HEK293 (cell line): ENCODE data around the gene HSD17B8.

Experiments used
- CTCF ChIA-PET: fragments of 350-600 bp; formaldehyde crosslinking; extraction: SDS; loops from one replicate; lab custom pipeline; 2021; ENCODE audit warnings: antibody characterized with exemption; lab: Yijun Ruan, JAX
- POLR2A ChIA-PET: fragments of 300-600 bp; formaldehyde crosslinking; extraction: SDS; loops from one replicate; lab custom pipeline; 2020; ENCODE audit warnings: antibody characterized with exemption, inconsistent platforms; lab: Yijun Ruan, JAX
- H3K27ac ChIP-seq: fragments of 200-500 bp; sonication (Bioruptor generic); 2 replicates; pipeline ENCODE4 v1.5.1; 2014; ENCODE audit warnings: low read depth, low read length, control low read depth, inconsistent platforms; ENCODE audit errors: extremely low read depth
- H3K36me3 ChIP-seq, 2 experiments: fragments of 200-500 bp in 1 of 2; sonication (Bioruptor generic) in 1 of 2; 1 replicate in 1 of 2; 2 replicates in 1 of 2; pipeline ENCODE4 v1.5.1; 2014 to 2017; ENCODE audit warnings: inconsistent platforms in 2 of 2, low read length in 2 of 2; ENCODE audit not compliant: control insufficient read depth in 2 of 2, insufficient read depth in 1 of 2
- H3K4me1 ChIP-seq: fragments of 200-500 bp; sonication (Bioruptor generic); 2 replicates; pipeline ENCODE4 v1.5.1; 2014; ENCODE audit warnings: mild to moderate bottlenecking, low read length, inconsistent platforms; ENCODE audit not compliant: control insufficient read depth, insufficient read depth
- H3K4me3 ChIP-seq: 2 replicates; pipeline ENCODE4 v1.5.1; 2011; ENCODE audit warnings: low read depth, mild to moderate bottlenecking, control low read depth, low read length, moderate library complexity
- H3K9me3 ChIP-seq: fragments of 200-500 bp; sonication (Bioruptor generic); 2 replicates; pipeline ENCODE4 v1.5.1; 2014; ENCODE audit warnings: low read depth, low read length, inconsistent platforms; ENCODE audit not compliant: control insufficient read depth, insufficient read depth
- GLIS2 ChIP-seq: fragments of 450-650 bp; formaldehyde crosslinking; IDR thresholded peaks from 2 replicates; pipeline ENCODE4 v1.5.1; 2016; ENCODE audit warnings: missing biosample characterization, missing genetic modification characterization
- HOXA7 ChIP-seq: sonication (generic); formaldehyde crosslinking; IDR thresholded peaks from 2 replicates; pipeline ENCODE4 v1.8.1; 2022; ENCODE audit warnings: missing genetic modification reagents, borderline replicate concordance
- INSM2 ChIP-seq: fragments of 450-650 bp; formaldehyde crosslinking; IDR thresholded peaks from 2 replicates; pipeline ENCODE4 v1.5.1; 2016; ENCODE audit warnings: missing biosample characterization, missing genetic modification characterization
- KLF10 ChIP-seq: fragments of 450-650 bp; IDR thresholded peaks from 2 replicates; pipeline ENCODE4 v1.5.1; 2018; ENCODE audit warnings: missing biosample characterization, mild to moderate bottlenecking, missing genetic modification characterization
- KLF16 ChIP-seq: fragments of 450-650 bp; formaldehyde crosslinking; IDR thresholded peaks from 2 replicates; pipeline ENCODE4 v1.5.1; 2017; ENCODE audit warnings: missing biosample characterization, missing genetic modification characterization
- KLF7 ChIP-seq: fragments of 450-650 bp; formaldehyde crosslinking; IDR thresholded peaks from 2 replicates; pipeline ENCODE4 v1.5.1; 2016; ENCODE audit warnings: missing biosample characterization, missing genetic modification characterization, borderline replicate concordance
- MEIS1 ChIP-seq: sonication (generic); formaldehyde crosslinking; IDR thresholded peaks from 2 replicates; pipeline ENCODE4 v1.8.1; 2022; ENCODE audit warnings: missing genetic modification reagents, mild to moderate bottlenecking, borderline replicate concordance
- OSR2 ChIP-seq: fragments of 450-650 bp; formaldehyde crosslinking; IDR thresholded peaks from 2 replicates; pipeline ENCODE4 v1.5.1; 2016; ENCODE audit warnings: missing biosample characterization, missing genetic modification characterization
- PATZ1 ChIP-seq: fragments of 450-650 bp; formaldehyde crosslinking; IDR thresholded peaks from 2 replicates; pipeline ENCODE4 v1.5.1; 2016; ENCODE audit warnings: missing biosample characterization, missing genetic modification characterization
- PRDM10 ChIP-seq: fragments of 450-650 bp; formaldehyde crosslinking; IDR thresholded peaks from 2 replicates; pipeline ENCODE4 v1.5.1; 2016; ENCODE audit warnings: missing biosample characterization, missing genetic modification characterization
- SCRT1 ChIP-seq: fragments of 450-650 bp; formaldehyde crosslinking; IDR thresholded peaks from 2 replicates; pipeline ENCODE4 v1.5.1; 2016; ENCODE audit warnings: missing biosample characterization, missing genetic modification characterization, borderline replicate concordance
- ZFP41 ChIP-seq: fragments of 450-650 bp; formaldehyde crosslinking; IDR thresholded peaks from 2 replicates; pipeline ENCODE4 v1.5.1; 2016; ENCODE audit warnings: missing biosample characterization, missing genetic modification characterization, borderline replicate concordance
- ZNF10 ChIP-seq: fragments of 450-650 bp; formaldehyde crosslinking; IDR thresholded peaks from 2 replicates; pipeline ENCODE4 v1.5.1; 2017; ENCODE audit warnings: missing biosample characterization, missing genetic modification characterization
- ZNF138 ChIP-seq: fragments of 450-650 bp; formaldehyde crosslinking; IDR thresholded peaks from 2 replicates; pipeline ENCODE4 v1.5.1; 2016; ENCODE audit warnings: missing biosample characterization, missing genetic modification characterization, borderline replicate concordance
- ZNF174 ChIP-seq: fragments of 450-650 bp; formaldehyde crosslinking; IDR thresholded peaks from 2 replicates; pipeline ENCODE4 v1.5.0; 2017; ENCODE audit warnings: missing biosample characterization, mild to moderate bottlenecking, missing genetic modification characterization
- ZNF354C ChIP-seq: fragments of 450-650 bp; formaldehyde crosslinking; IDR thresholded peaks from 2 replicates; pipeline ENCODE4 v1.5.1; 2016; ENCODE audit warnings: missing biosample characterization, missing genetic modification characterization, low read depth, borderline replicate concordance
- ZNF391 ChIP-seq: fragments of 450-650 bp; formaldehyde crosslinking; IDR thresholded peaks from 2 replicates; pipeline ENCODE4 v1.5.1; 2016; ENCODE audit warnings: low read depth, missing biosample characterization, missing genetic modification characterization, borderline replicate concordance
- ZNF423 ChIP-seq: fragments of 450-650 bp; formaldehyde crosslinking; IDR thresholded peaks from 2 replicates; pipeline ENCODE4 v1.5.1; 2016; ENCODE audit warnings: missing biosample characterization, missing genetic modification characterization
- ZNF501 ChIP-seq: fragments of 450-650 bp; formaldehyde crosslinking; IDR thresholded peaks from 2 replicates; pipeline ENCODE4 v1.5.1; 2016; ENCODE audit warnings: missing biosample characterization, missing genetic modification characterization
- ZNF530 ChIP-seq: fragments of 450-650 bp; formaldehyde crosslinking; IDR thresholded peaks from 2 replicates; pipeline ENCODE4 v1.5.1; 2016; ENCODE audit warnings: low read depth, missing biosample characterization, missing genetic modification characterization
- ZNF548 ChIP-seq: fragments of 450-650 bp; formaldehyde crosslinking; IDR thresholded peaks from 2 replicates; pipeline ENCODE4 v1.5.1; 2016; ENCODE audit warnings: missing biosample characterization, missing genetic modification characterization
- ZNF560 ChIP-seq: fragments of 450-650 bp; formaldehyde crosslinking; IDR thresholded peaks from 2 replicates; pipeline ENCODE4 v1.5.1; 2017; ENCODE audit warnings: missing biosample characterization, missing genetic modification characterization, borderline replicate concordance
- ZNF571 ChIP-seq: fragments of 450-650 bp; formaldehyde crosslinking; IDR thresholded peaks from 2 replicates; pipeline ENCODE4 v1.5.0; 2017; ENCODE audit warnings: missing biosample characterization, missing genetic modification characterization
- ZNF585B ChIP-seq: fragments of 450-650 bp; formaldehyde crosslinking; IDR thresholded peaks from 2 replicates; pipeline ENCODE4 v1.5.1; 2016; ENCODE audit warnings: missing biosample characterization, missing genetic modification characterization
- ZNF600 ChIP-seq: fragments of 450-650 bp; formaldehyde crosslinking; IDR thresholded peaks from 2 replicates; pipeline ENCODE4 v1.5.1; 2016; ENCODE audit warnings: missing biosample characterization, missing genetic modification characterization
- ZNF621 ChIP-seq: fragments of 450-650 bp; formaldehyde crosslinking; IDR thresholded peaks from 2 replicates; pipeline ENCODE4 v1.5.1; 2017; ENCODE audit warnings: missing biosample characterization, missing genetic modification characterization
- ZNF677 ChIP-seq: fragments of 450-650 bp; IDR thresholded peaks from 2 replicates; pipeline ENCODE4 v1.5.0; 2018; ENCODE audit warnings: missing biosample characterization, mild to moderate bottlenecking, missing genetic modification characterization, moderate library complexity
- ZNF707 ChIP-seq: fragments of 450-650 bp; formaldehyde crosslinking; IDR thresholded peaks from 2 replicates; pipeline ENCODE4 v1.5.1; 2016; ENCODE audit warnings: missing biosample characterization, missing genetic modification characterization
- ZSCAN16 ChIP-seq: fragments of 450-650 bp; formaldehyde crosslinking; IDR thresholded peaks from 2 replicates; pipeline ENCODE4 v1.5.1; 2016; ENCODE audit warnings: missing biosample characterization, missing genetic modification characterization
- ZSCAN30 ChIP-seq: fragments of 450-650 bp; IDR thresholded peaks from 2 replicates; pipeline ENCODE4 v1.5.1; 2018; ENCODE audit warnings: missing biosample characterization, mild to moderate bottlenecking, missing genetic modification characterization, moderate library complexity

Gene HSD17B8

GRCh38 chr6:33206027-33206863 lies 1.8 kb downstream of the HSD17B8 start (continued):
- TF ChIP-seq SCRT1 (tag by site-specific recombination): no peak
- TF ChIP-seq OSR2 (tag by site-specific recombination): no peak
- TF ChIP-seq ZNF138 (tag by site-specific recombination): no peak
- no peak; the same call in 1 of the 2 replicates for TF ChIP-seq ZNF600 (tag by site-specific recombination)
- no peak for TF ChIP-seq KLF10 (tag by site-specific recombination)
- TF ChIP-seq ZNF548 (tag by site-specific recombination): no peak
- no peak for TF ChIP-seq KLF16
- 0 out of 2 replicates have a peak, but pooled peaks have one; percentile 25 for TF ChIP-seq GLIS2 (tag by site-specific recombination)
- TF ChIP-seq ZNF391 (tag by site-specific recombination): no peak
- no peak for TF ChIP-seq ZSCAN16 (tag by site-specific recombination)
- TF ChIP-seq PRDM10 (tag by site-specific recombination): peak; percentile 50; the same call in 1 of the 2 replicates
- no peak for TF ChIP-seq ZNF707
- TF ChIP-seq KLF7 (tag by site-specific recombination): no peak
- no peak for TF ChIP-seq ZNF677 (tag by site-specific recombination)
- no peak for TF ChIP-seq MEIS1 (CRISPR knock-in tag)
- TF ChIP-seq HOXA7: no peak
- no peak for TF ChIP-seq ZNF501 (tag by site-specific recombination)
- TF ChIP-seq ZNF621 (tag by site-specific recombination): no peak
- no peak for TF ChIP-seq ZNF354C
- no peak for TF ChIP-seq ZNF174 (tag by site-specific recombination)
- TF ChIP-seq ZFP41 (tag by site-specific recombination): no peak

DNA sequence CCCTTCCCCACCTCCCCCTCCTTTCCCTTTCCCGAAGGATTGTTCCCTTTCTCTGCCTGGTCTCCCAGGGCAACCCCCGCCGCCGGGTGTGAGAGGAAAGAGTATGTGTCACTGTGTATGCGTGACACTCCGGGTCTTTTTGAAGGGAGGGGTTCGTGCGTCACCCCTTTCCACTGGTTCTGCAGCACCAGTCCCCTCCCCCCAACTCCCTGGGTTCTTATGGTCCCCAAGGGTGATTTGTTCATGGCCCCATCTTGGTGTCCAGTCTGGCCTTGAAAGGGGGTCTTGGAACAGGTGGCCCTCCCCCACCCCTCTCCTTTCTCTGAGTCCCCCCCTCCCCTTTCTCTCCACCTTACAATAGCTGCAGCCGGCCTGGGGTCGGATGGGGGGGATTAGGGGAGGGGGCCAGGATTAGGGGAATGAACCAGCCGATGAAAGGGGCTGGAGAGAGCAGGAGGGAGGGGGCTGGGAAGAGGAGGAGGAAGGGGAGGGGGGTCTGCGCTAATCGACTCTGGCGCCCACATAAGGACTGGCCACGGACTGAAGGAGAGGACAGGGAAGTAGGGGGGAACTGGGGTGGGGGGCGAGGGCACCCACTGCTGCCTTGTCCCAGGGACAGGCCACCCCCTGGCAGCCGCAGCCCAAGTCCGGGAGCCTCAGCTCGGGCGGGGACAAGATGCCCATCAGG lies 2.6 kb downstream of the HSD17B8 start:
- CTCF ChIA-PET: interaction anchor here (0.6 kb wide), 1 partner anchor 9 kb away, joined by 3 read pairs; no protein-coding TSS in a partner anchor
- POLR2A ChIA-PET: interaction anchor here (0.6 to 2.8 kb wide), 5 partner anchors 9 to 235 kb away, joined by 3 to 23 read pairs (median 5); partner anchors contain the start of genes RPS18 and VPS52
- Histone ChIP-seq H3K4me1 (peaks cover 15% of the 10 kb centered on the region), H3K27ac (peak overlapping the region; percentile 95; the same call in 1 of the 2 replicates), H3K36me3 (peaks cover 10 to 44% of the 10 kb centered on the region in 2 experiments), H3K9me3 (no peaks in the 10 kb centered on the region), H3K4me3 (peak overlapping the region; percentile 88)
- TF ChIP-seq PATZ1 (tag by site-specific recombination): no peak
- TF ChIP-seq ZNF530 (tag by site-specific recombination): no peak
- TF ChIP-seq ZNF571 (tag by site-specific recombination): no peak
- TF ChIP-seq ZNF560 (tag by site-specific recombination): no peak
- TF ChIP-seq INSM2 (tag by site-specific recombination): 0 out of 2 replicates have a peak, but pooled peaks have one; percentile 16
- TF ChIP-seq ZSCAN30 (tag by site-specific recombination): no peak
- no peak for TF ChIP-seq KLF7 (tag by site-specific recombination)
- TF ChIP-seq ZNF585B (tag by site-specific recombination): no peak
- TF ChIP-seq ZNF423 (tag by site-specific recombination): no peak
- TF ChIP-seq ZNF10: no peak
